Measurements from ENCODE around the gene SMIM1. TPM values are rescaled to one million over a fixed set of nuclear protein-coding genes. Genes with fewer than 3 reads are reported as not detected.

The SMIM1 gene
- total and polyA plus RNA-seq, 2 donors (not counting 3 experiments of a cell fraction or from before 2014, with no cell fraction given) = 1.4 to 2.9 TPM

DNA sequence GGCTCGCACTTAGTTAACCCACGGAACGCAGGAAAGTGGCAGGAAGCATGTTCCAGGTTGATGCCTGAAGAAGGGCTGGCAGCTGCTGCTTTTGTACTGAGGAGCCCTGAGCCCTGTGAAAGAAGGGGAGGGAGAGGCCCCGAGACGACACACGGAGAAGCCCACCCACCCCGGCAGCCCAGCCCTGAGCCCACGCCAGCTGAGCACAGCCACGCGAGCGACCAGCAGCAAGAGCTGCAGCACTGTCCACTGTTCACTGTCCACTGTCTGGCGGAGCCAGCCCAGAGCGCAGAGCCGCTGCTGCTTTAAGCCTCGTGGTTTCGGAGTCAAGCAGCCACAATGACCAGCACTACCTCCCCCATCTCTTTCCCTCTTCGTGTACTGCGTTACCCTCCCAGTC, 18.4 kb downstream of the SMIM1 start:
- no TSS peak for BruUV-seq (replicated peaks)
- CTCF ChIA-PET = interaction anchor here (1.5 kb wide), 1 partner anchor 67 kb away, joined by 4 read pairs; no protein-coding TSS in a partner anchor
- intact Hi-C loops (cut with micrococcal nuclease) (no loop called here), dilution Hi-C loops (cut with MboI; ENCODE audit: extremely low pct_ligation_motif_present, low sequenced_read_pairs) (no loop called here)
- DNase-seq (ENCODE audit: low read depth, low spot score) (no peak), FAIRE-seq (no peak)
- no peak overlapping the region for H3K4me2 ChIP-seq (ENCODE audit: insufficient read depth, low read length)
- POLR2A ChIA-PET = no interaction called here
- H4K20me1 ChIP-seq (replicated peaks; ENCODE audit: control insufficient read depth, extremely low read depth, insufficient read depth, low read length) = no peaks in the 10 kb centered on the region
- H3K9me1 ChIP-seq (replicated peaks; ENCODE audit: control insufficient read depth, extremely low read depth, insufficient read depth, low read length) = no peaks in the 10 kb centered on the region
- peaks cover 51% of the 10 kb centered on the region for H3K79me2 ChIP-seq (ENCODE audit: control insufficient read depth, insufficient read depth, low read length)
- H3K9me3 ChIP-seq (replicated peaks; ENCODE audit: control insufficient read depth, insufficient read depth, low read length) = no peaks in the 10 kb centered on the region
- peaks cover 8% of the 10 kb centered on the region for H3K4me1 ChIP-seq (ENCODE audit: control insufficient read depth, extremely low read depth, insufficient read depth, low read length)
- H3K27me3 ChIP-seq (ENCODE audit: control insufficient read depth in 2 of 2, insufficient read depth in 2 of 2, low read length in 2 of 2) = no peaks in the 10 kb centered on the region
- no peak overlapping the region for H2AFZ ChIP-seq (ENCODE audit: low read depth, low read length)
- H3K27ac ChIP-seq (ENCODE audit: insufficient read depth, low read depth, low read length) = no peak overlapping the region
- peaks cover 0 to 12% of the 10 kb centered on the region in 2 experiments for H3K36me3 ChIP-seq (ENCODE audit: control insufficient read depth in 2 of 2, extremely low read depth in 1 of 2, insufficient read depth in 2 of 2, low read length in 2 of 2)
- no peak overlapping the region for H3K9ac ChIP-seq (replicated peaks; ENCODE audit: extremely low read depth, insufficient read depth, low read length)
- no peak for TF ChIP-seq JUN (IDR thresholded peaks at IDR 0.05; ENCODE audit: borderline replicate concordance, insufficient read depth, insufficient read length, low read depth)
- no peak for TF ChIP-seq GATA2 (IDR thresholded peaks at IDR 0.05; ENCODE audit: insufficient read depth, insufficient read length, low read depth, low read length)
- TF ChIP-seq, protein P1, sequence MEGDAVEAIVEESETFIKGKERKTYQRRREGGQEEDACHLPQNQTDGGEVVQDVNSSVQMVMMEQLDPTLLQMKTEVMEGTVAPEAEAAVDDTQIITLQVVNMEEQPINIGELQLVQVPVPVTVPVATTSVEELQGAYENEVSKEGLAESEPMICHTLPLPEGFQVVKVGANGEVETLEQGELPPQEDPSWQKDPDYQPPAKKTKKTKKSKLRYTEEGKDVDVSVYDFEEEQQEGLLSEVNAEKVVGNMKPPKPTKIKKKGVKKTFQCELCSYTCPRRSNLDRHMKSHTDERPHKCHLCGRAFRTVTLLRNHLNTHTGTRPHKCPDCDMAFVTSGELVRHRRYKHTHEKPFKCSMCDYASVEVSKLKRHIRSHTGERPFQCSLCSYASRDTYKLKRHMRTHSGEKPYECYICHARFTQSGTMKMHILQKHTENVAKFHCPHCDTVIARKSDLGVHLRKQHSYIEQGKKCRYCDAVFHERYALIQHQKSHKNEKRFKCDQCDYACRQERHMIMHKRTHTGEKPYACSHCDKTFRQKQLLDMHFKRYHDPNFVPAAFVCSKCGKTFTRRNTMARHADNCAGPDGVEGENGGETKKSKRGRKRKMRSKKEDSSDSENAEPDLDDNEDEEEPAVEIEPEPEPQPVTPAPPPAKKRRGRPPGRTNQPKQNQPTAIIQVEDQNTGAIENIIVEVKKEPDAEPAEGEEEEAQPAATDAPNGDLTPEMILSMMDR (IDR thresholded peaks at IDR 0.05; ENCODE audit: extremely low read depth in 1 of 2, insufficient read depth in 1 of 2, low read depth in 1 of 2, low read length in 2 of 2) = no peak
- no peak for TF ChIP-seq EZH2 (IDR thresholded peaks at IDR 0.05; ENCODE audit: borderline replicate concordance, low read depth, low read length, severe bottlenecking)
- no peak for TF ChIP-seq POLR2AphosphoS5 (IDR thresholded peaks at IDR 0.05; ENCODE audit: insufficient read depth, low read depth, low read length)
- TF ChIP-seq MYC (IDR thresholded peaks at IDR 0.05; ENCODE audit: low read depth, low read length) = no peak
- TF ChIP-seq POLR2A (IDR thresholded peaks at IDR 0.05; ENCODE audit: low read depth, low read length) = no peak
- no peak overlapping the region for H3K4me3 ChIP-seq (replicated peaks in 1 of 3; ENCODE audit: insufficient read depth in 1 of 3, low read depth in 1 of 3, low read length in 3 of 3)

All from endothelial cell of umbilical vein (primary cell).